Spinal cord (tissue), 10 donors: ENCODE measurements around the gene ADIRF. TPM values are rescaled to one million over a fixed set of nuclear protein-coding genes. Genes with fewer than 3 reads are reported as not detected.

Experiments used
- DNase-seq, 6 donors: peaks; one replicate each; pipeline versions ENCODE4 v3.0.0 to v3.0.0-alpha.2; 2013 to 2015; ENCODE audit warnings: low spot score in 6 of 6, low read depth in 4 of 6
- H3K27ac ChIP-seq: one replicate; pipeline ENCODE4 v1.5.1; 2013; ENCODE audit warnings: low read depth, low read length, control low read depth
- H3K27me3 ChIP-seq: one replicate; pipeline ENCODE4 v1.6.1; 2013; ENCODE audit warnings: low read length; ENCODE audit not compliant: control insufficient read depth, insufficient read depth
- H3K36me3 ChIP-seq: one replicate; pipeline ENCODE4 v1.6.1; 2013; ENCODE audit warnings: low read length; ENCODE audit not compliant: control insufficient read depth, insufficient read depth
- H3K4me1 ChIP-seq: one replicate; pipeline ENCODE4 v1.6.1; 2013; ENCODE audit warnings: low read length; ENCODE audit not compliant: control insufficient read depth, insufficient read depth
- H3K4me3 ChIP-seq: one replicate; pipeline ENCODE4 v1.5.1; 2013; ENCODE audit warnings: low read depth, low read length, control low read depth
- H3K9me3 ChIP-seq: one replicate; pipeline ENCODE4 v1.6.1; 2013; ENCODE audit warnings: low read length; ENCODE audit not compliant: control insufficient read depth, insufficient read depth
- WGBS: methylation state at CpG from one replicate; pipeline ENCODE4 v1.1.5; 2013; ENCODE audit warnings: missing lambda C conversion rate; ENCODE audit not compliant: insufficient coverage; 5-methylcytosine and 5-hydroxymethylcytosine counted together
- polyA plus RNA-seq, 2 donors: library from polyadenylated mRNA; unstranded; fragments of 120-200 nt; gene quantifications; one replicate each; pipeline ENCODE4 v1.2.1, GENCODE V29; 2013; ENCODE audit not compliant: insufficient read length in 2 of 2
- total RNA-seq, 2 donors: library from RNA; depleted of rRNA in 1 of 2; stranded (reverse); fragments of 120-200 nt in 1 of 2; fragments of >200 nt in 1 of 2; gene quantifications; one replicate each; pipeline versions ENCODE4 v1.2.3 to v1.2.4, GENCODE V29; 2013 to 2014
- donor health status: healthy.

ADIRF gene
- total and polyA plus RNA-seq, 4 donors = 23.9 to 63.9 (median 33.6) TPM

- no peak for DNase-seq
- no peaks in the 10 kb centered on the region for H3K27me3 ChIP-seq
- no peak overlapping the region for H3K4me3 ChIP-seq
- peaks cover 3% of the 10 kb centered on the region for H3K36me3 ChIP-seq
- H3K27ac ChIP-seq = peak overlapping the region; percentile 93
- WGBS = 37% methylated on average over 13 of the region's 13 CpGs
- H3K9me3 ChIP-seq = no peaks in the 10 kb centered on the region
- peaks cover 67% of the 10 kb centered on the region for H3K4me1 ChIP-seq
These were observed 13.4 kb upstream of the ADIRF start for GRCh38 chr10:86954681-86955500.

GRCh38 chr10:86955501-86956194 lies 12.6 kb upstream of the ADIRF start:
- Histone ChIP-seq H3K27me3 (no peaks in the 10 kb centered on the region), H3K9me3 (no peaks in the 10 kb centered on the region), H3K4me3 (peak overlapping the region; percentile 9), H3K36me3 (peaks cover 11% of the 10 kb centered on the region), H3K27ac (peak overlapping the region; percentile 93), H3K4me1 (peaks cover 74% of the 10 kb centered on the region)
- 33% methylated on average over 3 of the region's 16 CpGs for WGBS
- no peak for DNase-seq

DNA sequence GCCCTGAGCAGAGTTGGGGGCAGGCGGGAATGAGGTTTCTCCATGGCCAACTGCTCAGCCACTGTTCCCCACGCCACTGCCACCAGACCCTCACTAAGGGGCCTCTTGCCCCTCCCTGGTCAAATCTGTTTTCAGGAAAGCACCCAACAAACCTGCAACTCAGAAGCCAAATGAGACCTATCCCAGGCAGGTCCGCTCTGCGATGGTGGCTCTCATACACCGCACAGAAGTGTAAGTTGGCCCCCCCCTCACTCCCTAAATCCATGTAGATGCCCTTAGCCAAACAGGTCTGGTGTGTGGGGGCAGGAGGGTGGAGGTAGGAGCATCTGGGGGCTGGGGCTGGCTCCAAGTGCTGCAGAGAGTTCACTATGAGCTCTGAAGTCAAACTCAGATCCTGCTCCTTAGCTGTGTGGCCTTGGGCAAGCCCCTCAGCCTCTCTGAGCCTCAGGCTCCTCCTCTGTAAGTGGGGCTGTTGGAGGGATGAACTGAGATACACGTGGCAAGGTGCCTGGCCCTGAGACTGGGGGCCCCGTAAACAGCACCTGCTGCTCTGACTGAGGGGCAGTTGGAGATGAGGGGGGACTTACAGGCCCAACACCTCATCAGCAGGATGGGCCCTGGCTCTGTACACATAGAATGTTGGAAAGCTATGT lies 12.0 kb upstream of the ADIRF start:
- no peaks in the 10 kb centered on the region for H3K9me3 ChIP-seq
- WGBS = 72% methylated on average over 4 of the region's 7 CpGs
- no peak for DNase-seq
- H3K27me3 ChIP-seq = no peaks in the 10 kb centered on the region
- peaks cover 11% of the 10 kb centered on the region for H3K36me3 ChIP-seq
- H3K27ac ChIP-seq = peak overlapping the region; percentile 41
- H3K4me3 ChIP-seq = peak overlapping the region; percentile 18
- H3K4me1 ChIP-seq = peaks cover 75% of the 10 kb centered on the region

DNA sequence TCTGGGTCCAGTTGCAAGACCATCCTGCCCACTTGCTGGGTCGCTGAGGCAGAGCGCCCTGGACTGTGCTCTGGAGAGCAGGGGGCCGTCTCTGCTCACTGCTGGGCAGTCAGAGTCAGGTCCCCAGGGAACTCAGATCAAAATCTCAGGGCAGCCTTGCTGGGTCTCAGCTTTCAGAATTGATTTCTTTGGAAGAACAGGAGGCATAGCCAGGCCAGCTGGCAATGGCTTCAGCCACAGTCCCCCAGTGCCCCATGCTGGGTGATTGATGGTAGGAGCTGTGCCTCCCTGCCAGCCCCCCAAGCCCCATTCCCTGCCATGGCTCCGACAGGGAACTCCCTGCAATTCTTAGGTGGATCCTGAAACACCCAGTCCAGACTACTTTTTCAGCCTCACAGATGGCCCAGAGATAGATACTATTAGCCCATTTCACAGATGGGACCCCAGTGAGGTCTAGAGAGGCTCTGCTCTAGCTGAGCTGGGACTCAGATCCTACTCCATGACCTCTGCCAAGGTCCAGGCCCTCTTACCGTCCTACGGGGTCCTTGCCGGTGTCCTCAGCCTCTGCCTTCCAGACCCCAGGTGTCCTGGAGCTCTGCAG lies 11.3 kb upstream of the ADIRF start:
- Histone ChIP-seq H3K27ac (peak overlapping the region; percentile 41), H3K27me3 (no peaks in the 10 kb centered on the region), H3K9me3 (no peaks in the 10 kb centered on the region), H3K4me3 (peak overlapping the region; percentile 18), H3K4me1 (peaks cover 75% of the 10 kb centered on the region), H3K36me3 (peaks cover 11% of the 10 kb centered on the region)
- DNase-seq = peak in 2 of 6 donors; percentile 47 to 55
- WGBS = 40% methylated on average over 7 of the region's 7 CpGs

GRCh38 chr10:86957471-86958115 lies 10.7 kb upstream of the ADIRF start, which contains the start of gene MMRN2:
MMRN2 (minus strand) TSS chr10:86957615; CDS start chr10:86957541, 74 bp downstream.
- 70% methylated on average over 6 of the region's 9 CpGs for WGBS
- DNase-seq = no peak

DNA sequence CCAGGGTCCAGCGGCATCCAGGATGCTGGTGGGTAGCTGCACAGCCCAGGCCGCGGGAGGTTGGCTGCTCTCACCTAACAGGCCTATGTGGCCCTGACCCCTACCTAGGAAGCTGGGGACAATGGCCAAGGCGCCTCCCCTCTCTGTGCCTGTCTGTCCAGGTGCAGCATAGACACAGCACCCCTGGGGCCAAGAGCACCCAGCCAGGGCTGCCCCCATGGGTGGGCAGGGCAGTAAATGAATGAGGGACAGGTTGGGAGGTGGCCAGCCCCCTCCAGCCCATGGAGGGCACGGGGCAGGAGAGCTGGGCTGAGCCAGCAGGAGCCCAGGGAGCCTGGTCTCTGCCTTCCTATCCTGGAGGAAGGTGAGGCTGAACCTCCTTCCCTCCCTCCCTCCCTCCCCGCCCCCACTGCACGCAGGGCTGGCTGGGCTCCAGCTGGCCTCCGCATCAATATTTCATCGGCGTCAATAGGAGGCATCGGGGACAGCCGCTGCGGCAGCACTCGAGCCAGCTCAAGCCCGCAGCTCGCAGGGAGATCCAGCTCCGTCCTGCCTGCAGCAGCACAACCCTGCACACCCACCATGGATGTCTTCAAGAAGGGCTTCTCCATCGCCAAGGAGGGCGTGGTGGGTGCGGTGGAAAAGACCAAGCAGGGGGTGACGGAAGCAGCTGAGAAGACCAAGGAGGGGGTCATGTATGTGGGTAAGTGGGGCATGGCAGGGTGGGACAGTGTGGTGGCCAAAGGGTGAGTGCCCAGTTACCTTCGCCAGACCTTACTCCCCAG lies 10.0 kb upstream of the ADIRF start, which contains the start of gene SNCG:
Gene SNCG (plus strand): TSS at position 484 of the 785 bp plus-strand sequence. CDS start 99 bp downstream, at position 583.
- Histone ChIP-seq H3K27me3 (no peaks in the 10 kb centered on the region), H3K9me3 (no peaks in the 10 kb centered on the region), H3K4me3 (peak within 1 kb of the TSS; percentile 4), H3K4me1 (peaks cover 74% of the 10 kb centered on the region), H3K36me3 (peaks cover 14% of the 10 kb centered on the region), H3K27ac (peak within 1 kb of the TSS; percentile 40)
- WGBS = 22% methylated on average over 19 of the region's 22 CpGs
- DNase-seq = peak in 2 of 6 donors; percentile 67 to 88

More at GRCh38 chr10:86957471-86958115, 10.7 kb upstream of the ADIRF start, which contains the start of gene MMRN2:
- H3K27me3 ChIP-seq = no peaks in the 10 kb centered on the region
- H3K9me3 ChIP-seq = no peaks in the 10 kb centered on the region
- H3K27ac ChIP-seq = peak within 1 kb of the TSS; percentile 41
- H3K4me1 ChIP-seq = peaks cover 75% of the 10 kb centered on the region
- H3K36me3 ChIP-seq = peaks cover 11% of the 10 kb centered on the region
- H3K4me3 ChIP-seq = peak within 1 kb of the TSS; percentile 18

DNA sequence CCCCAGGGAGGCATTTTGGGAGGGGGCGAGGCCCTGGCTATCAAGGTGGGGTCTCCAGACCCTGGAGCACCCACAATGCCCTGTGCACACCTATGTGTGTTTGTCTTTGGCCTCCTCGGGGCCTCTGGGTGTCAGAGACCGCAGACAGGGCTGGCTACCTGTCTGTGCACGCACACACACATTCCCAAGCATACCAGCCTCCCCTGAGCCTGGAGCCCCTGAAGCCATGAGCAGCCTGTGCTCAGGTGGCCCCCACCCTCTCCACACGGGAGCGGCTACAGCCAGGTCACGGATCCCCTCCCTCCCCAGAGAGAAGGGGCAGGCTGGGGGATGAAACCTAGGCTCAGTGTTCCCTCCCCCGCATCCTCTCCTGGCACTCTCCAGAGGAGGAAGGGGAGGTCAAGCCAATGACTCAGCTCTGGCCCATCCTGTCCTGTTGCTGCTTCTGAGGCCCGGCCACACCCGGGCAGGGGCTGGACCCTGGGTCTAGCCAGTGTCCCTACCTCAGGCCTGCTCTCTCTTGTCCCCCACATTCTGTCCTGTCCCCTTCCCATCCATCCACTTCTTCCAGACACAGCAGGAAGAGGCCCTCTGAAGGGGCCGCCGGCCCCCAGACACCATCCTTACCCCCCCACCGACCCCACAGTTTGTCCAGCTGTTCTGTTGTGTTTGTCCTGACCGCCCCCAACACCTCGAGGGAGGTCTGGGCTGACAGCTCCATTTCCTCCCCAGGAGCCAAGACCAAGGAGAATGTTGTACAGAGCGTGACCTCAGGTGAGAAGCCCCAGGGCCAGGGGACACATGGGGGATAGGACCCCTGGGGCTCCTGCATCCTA lies 9.2 kb upstream of the ADIRF start:
- Histone ChIP-seq H3K27ac (peak overlapping the region; percentile 40), H3K27me3 (no peaks in the 10 kb centered on the region), H3K4me1 (peaks cover 70% of the 10 kb centered on the region), H3K36me3 (peaks cover 14% of the 10 kb centered on the region), H3K9me3 (no peaks in the 10 kb centered on the region), H3K4me3 (peak overlapping the region; percentile 4)
- 57% methylated on average over 13 of the region's 16 CpGs for WGBS
- DNase-seq = peak in 1 of 6 donors; percentile 28

- Histone ChIP-seq H3K27ac (no peak overlapping the region), H3K4me1 (peaks cover 70% of the 10 kb centered on the region), H3K36me3 (peaks cover 17% of the 10 kb centered on the region), H3K27me3 (no peaks in the 10 kb centered on the region), H3K4me3 (no peak overlapping the region), H3K9me3 (no peaks in the 10 kb centered on the region)
- WGBS = 100% methylated on average over 1 of the region's 2 CpGs
- no peak for DNase-seq
These were observed 8.6 kb upstream of the ADIRF start for GRCh38 chr10:86959737-86960002.
